CD4-positive, alpha-beta T cell treated with Interleukin-17A for 1 hour (primary cell): ENCODE data around the gene MLLT10.
"Not testable (repeated sequence)": the region's sequence is repeated elsewhere in the genome, so short reads cannot be mapped to it uniquely, and the experiment has no call there.

Source experiments
- DNase-seq: peaks from one replicate; pipeline ENCODE4 v3.0.0-alpha.2; 2020

MLLT10 gene

GRCh38 chr10:21529032-21529910 lies 4.8 kb upstream of the MLLT10 start:
- DNase-seq, result no peak

DNA sequence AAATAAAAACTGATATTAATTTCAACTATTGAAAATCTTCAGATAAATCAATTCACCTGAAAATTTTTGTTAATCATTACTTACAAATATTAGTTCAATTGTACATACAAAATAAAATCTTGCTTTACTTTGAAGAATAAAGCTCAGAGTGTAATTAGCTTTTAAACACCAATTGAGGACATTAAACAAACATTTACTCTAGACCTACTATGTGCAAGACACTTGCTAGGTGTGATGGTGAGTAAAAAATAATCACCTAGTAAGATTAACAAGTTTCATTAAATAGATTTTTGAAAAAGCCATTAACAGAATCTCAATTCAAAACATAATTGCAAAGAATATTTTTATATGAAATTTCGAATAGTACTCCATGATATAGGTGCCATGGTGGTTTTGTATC lies 3.9 kb upstream of the MLLT10 start:
- DNase-seq, result no peak

GRCh38 chr10:21530641-21531040 lies 3.4 kb upstream of the MLLT10 start:
- no peak for DNase-seq

GRCh38 chr10:21531164-21531563 lies 2.9 kb upstream of the MLLT10 start:
- no peak for DNase-seq

- no peak for DNase-seq
Measured at GRCh38 chr10:21532694-21533466, 1.2 kb upstream of the MLLT10 start.

DNA sequence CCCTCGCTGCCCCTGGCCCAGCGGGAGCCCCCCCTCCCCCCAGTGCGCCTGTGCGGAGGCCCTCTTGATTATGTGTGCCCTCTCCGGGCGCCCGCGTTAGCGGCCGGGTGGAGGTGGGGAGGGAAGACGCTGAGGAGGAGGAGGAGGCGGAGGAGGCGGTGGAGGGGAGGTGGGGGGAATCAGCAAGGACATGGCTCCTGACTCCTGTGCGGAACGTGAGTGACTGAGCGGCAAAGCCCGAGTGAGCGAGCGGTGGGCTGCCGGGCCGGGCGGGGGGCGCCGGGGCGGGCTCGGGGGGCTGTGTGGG lies 201 bp downstream of the MLLT10 start:
- DNase-seq, result no peak

GRCh38 chr10:21534604-21535493 lies 817 bp downstream of the MLLT10 start:
- peak; percentile 57 for DNase-seq

GRCh38 chr10:21535494-21535965 lies 1.5 kb downstream of the MLLT10 start:
- no peak for DNase-seq

DNA sequence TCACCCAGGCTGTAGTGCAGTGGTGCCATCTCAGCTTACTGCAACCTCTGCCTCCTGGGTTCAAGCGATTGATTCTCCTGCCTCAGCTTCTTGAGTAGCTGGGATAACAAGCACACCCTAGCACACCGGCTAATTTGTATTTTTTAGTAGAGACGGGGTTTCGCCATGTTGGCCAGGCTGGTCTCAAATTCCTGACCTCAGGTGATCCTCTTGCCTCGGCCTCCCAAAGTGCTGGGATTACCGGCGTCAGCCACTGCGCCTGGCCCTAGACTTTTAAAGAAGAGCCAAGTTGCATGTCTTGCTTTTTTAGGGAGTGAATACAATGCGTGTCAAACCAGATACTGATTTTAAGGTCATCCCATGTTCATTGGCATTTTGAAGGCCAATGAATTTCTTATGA lies 1.9 kb downstream of the MLLT10 start:
- not testable (repeated sequence) for DNase-seq

- no peak for DNase-seq
Measured at GRCh38 chr10:21536874-21537273, 2.8 kb downstream of the MLLT10 start.

GRCh38 chr10:21540701-21541100 lies 6.7 kb downstream of the MLLT10 start:
- DNase-seq, result not testable (repeated sequence)

- no peak for DNase-seq
Measured at GRCh38 chr10:21547246-21547645, 13.2 kb downstream of the MLLT10 start.

- no peak for DNase-seq
Measured at GRCh38 chr10:21552638-21553037, 18.6 kb downstream of the MLLT10 start.

GRCh38 chr10:21556527-21556926 lies 22.5 kb downstream of the MLLT10 start:
- no peak for DNase-seq

- not testable (repeated sequence) for DNase-seq
Measured at GRCh38 chr10:21558984-21559383, 25.0 kb downstream of the MLLT10 start.

DNA sequence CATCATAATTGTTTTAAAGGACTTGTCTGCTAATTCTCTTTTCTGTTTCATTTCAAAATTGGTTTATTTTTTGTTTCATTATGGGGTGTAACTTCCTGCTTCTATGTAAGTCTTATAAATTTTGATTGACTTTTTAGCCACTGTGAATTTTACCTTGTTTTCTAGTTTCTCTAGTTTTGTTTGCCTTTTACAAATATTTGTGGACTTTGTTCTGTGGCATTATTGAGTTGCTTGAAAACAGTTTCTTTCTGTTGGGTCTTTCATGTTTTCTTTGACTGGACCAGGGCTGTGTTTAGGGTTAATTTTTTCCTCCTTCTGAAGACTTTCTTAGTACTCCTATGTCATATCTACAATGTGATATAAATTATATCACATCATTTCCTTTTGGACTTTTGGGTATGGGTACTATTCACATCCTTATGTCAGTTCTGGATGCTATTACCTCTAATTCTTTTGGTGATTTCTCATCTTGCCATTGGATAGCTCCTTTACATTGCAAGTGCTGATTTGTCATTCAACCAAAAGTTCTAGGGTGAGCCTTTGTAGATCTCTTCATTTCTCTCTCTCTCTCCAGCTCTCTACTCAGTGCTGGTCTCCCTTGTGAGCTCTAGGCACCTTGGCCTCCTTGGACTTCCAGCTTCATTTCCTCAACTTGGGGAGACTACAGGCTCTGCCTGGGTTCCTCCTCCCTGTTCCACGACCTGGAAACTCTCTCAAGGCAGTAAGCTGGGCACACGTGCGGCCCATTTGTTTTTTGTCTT lies 36.9 kb downstream of the MLLT10 start:
- no peak for DNase-seq

- no peak for DNase-seq
Measured at GRCh38 chr10:21572578-21572977, 38.5 kb downstream of the MLLT10 start.

DNA sequence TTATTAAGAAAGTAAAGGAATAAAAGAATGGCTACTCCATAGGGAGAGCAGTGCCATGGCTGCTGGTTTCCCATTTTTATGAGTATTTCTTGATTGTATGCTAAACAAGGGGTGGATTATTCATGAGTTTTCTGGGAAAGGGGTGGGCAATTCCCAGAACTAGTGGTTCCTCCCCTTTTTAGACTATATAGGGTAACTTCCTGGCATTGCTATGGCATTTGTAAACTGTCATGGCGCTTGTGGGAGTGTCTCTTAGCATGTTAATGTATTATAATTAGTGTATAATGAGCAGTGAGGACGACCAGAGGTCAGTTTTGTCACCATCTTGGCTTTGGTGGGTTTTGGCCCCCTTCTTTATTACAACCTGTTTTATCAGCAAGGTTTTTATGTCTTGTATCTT lies 40.5 kb downstream of the MLLT10 start:
- DNase-seq, result not testable (repeated sequence)

- no peak for DNase-seq
Measured at GRCh38 chr10:21579291-21579690, 45.3 kb downstream of the MLLT10 start.

DNA sequence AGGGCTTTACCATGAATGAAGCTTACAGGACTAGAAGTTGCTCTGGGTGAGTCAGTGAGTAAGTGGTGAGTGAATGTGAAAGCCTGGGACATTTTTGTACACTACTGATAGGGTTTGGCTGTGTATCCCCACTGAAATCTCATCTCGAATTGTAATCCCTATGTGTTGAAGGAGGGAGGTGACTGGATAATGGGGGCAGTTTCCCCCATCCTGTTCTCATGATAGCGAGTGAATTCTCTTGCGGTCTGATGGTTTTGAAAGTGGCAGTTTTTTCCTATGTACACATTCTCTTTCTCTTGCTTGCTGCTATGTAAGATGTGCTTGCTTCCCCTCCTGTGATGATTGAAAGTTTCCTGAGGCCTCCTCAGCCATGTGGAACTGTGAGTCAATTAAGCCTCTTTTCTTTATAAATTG lies 47.4 kb downstream of the MLLT10 start:
- not testable (repeated sequence) for DNase-seq

DNA sequence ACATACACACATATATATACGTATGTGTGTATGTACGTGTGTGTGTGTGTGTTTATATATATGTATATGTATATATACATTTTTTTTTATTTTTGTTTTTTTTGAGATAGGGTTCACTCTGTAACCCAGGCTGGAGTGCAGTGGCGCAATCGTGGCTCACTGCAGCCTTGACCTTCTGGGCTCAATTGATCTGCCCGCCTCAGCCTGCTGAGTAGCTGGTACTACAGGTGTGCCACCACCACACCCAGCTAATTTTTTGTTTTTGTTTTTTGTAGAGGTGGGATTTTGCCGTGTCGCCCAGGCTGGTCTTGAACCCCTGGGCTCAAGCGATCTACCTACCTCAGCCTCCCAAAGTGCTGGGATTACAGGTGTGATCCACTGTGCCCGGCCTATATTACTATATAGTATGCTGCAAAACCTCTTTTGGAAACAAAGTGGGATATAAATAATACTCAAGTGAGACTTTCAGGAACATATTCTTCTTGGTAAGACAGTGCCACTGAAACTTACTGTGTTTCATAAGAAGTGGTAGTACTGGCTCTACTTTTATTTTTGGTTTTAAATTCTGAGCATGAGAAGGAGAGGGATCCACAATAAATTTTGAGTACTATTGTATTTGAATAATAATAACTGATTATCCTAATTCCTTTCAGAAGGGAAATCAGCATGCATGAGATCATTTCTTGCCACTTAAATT lies 51.0 kb downstream of the MLLT10 start:
- no peak for DNase-seq

DNA sequence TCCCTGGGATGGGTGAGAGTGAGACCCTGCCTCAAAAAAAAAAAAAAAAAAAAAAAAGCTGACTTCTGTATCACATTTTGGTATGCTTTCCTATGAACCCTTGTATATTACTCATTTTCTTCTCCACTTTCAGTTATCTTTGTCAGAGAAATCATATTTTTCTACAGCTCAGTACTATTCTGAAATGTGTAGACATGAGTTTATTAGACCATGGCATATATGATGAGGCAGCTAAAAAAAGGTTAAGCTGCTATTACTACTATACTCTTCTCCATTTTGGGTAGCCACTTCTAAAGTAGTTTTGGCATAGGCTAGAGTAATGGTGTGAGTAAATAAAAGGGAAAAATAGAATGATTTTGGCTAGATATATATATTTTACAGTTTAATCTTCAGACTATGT lies 53.4 kb downstream of the MLLT10 start:
- no peak for DNase-seq
